Osteoblast (primary cell): ENCODE measurements around the gene TRAM2. TPM values are rescaled to one million over a fixed set of nuclear protein-coding genes. Genes with fewer than 3 reads are reported as not detected.

Source experiments
- DNase-seq: peaks from one replicate; pipeline ENCODE4 v3.0.0; 2011; ENCODE audit warnings: low spot score, mixed read lengths; ENCODE audit not compliant: insufficient read length; ENCODE audit errors: missing footprints
- H2AFZ ChIP-seq: 2 replicates; pipeline ENCODE4 v1.6.0; 2011; ENCODE audit warnings: mild to moderate bottlenecking, low read length
- H3K27ac ChIP-seq: 2 replicates; pipeline ENCODE4 v1.5.1; 2011; ENCODE audit warnings: mild to moderate bottlenecking, low read depth, low read length, moderate library complexity
- H3K27me3 ChIP-seq: 2 replicates; pipeline ENCODE4 v1.6.0; 2012; ENCODE audit warnings: mild to moderate bottlenecking, control low read depth, inconsistent platforms, low read length, moderate library complexity; ENCODE audit not compliant: insufficient read depth
- H3K36me3 ChIP-seq: 2 replicates; pipeline ENCODE4 v1.5.1; 2011; ENCODE audit warnings: mild to moderate bottlenecking, low read length, control low read depth, moderate library complexity; ENCODE audit not compliant: insufficient read depth
- H3K4me1 ChIP-seq: 2 replicates; pipeline ENCODE4 v1.5.1; 2011; ENCODE audit warnings: mild to moderate bottlenecking, low read length, control low read depth, moderate library complexity; ENCODE audit not compliant: insufficient read depth
- H3K4me2 ChIP-seq: 2 replicates; pipeline ENCODE4 v1.6.0; 2011; ENCODE audit warnings: mild to moderate bottlenecking, low read length; ENCODE audit not compliant: insufficient read depth
- H3K4me3 ChIP-seq: fragments of 200-600 bp; sonication (generic); 3 replicates; pipeline ENCODE4 v1.5.1; 2012; ENCODE audit warnings: mild to moderate bottlenecking, low read length, inconsistent platforms; ENCODE audit not compliant: insufficient read depth
- H3K79me2 ChIP-seq: 2 replicates; pipeline ENCODE4 v1.6.0; 2012; ENCODE audit warnings: mild to moderate bottlenecking, low read length, control low read depth, inconsistent platforms; ENCODE audit not compliant: insufficient read depth
- H3K9me3 ChIP-seq: 2 replicates; pipeline ENCODE4 v1.5.1; 2011; ENCODE audit warnings: low read depth, low read length, control low read depth
- H4K20me1 ChIP-seq: 2 replicates; pipeline ENCODE4 v1.6.0; 2012; ENCODE audit warnings: mild to moderate bottlenecking, low read length, control low read depth; ENCODE audit not compliant: insufficient read depth
- total RNA-seq: library from RNA; depleted of rRNA; stranded (reverse); fragments of >200 nt; gene quantifications from 2 replicates; pipeline ENCODE4 v1.2.3, GENCODE V29; 2012
- TF ChIP-seq, protein P1 (sequence below): IDR thresholded peaks from 2 replicates; pipeline ENCODE4 v1.5.1; 2011; ENCODE audit warnings: mild to moderate bottlenecking, low read depth, low read length, moderate library complexity; ENCODE audit errors: extremely low read depth

Gene TRAM2
- total RNA-seq, 1 donor, result 155 TPM

DNA sequence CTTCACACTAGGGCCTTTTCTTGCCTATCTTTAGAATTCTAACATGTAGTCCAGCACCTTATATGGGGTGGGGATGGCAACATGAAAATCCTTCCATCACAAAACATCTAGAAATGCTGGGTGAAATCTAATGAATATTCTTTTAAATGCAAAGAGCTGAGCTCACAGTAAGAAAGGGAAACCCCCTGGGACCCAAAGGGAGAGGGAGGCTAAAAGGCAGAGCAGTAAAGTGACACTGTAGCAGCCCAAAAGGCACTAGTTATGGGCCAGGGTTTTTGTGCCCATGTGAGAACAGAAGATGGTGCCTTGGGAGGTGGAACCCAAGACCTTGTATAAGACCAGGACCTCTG, 66.7 kb downstream of the TRAM2 start:
- Histone ChIP-seq H3K27ac (peak overlapping the region; percentile 94), H3K36me3 (peaks cover 85% of the 10 kb centered on the region), H3K4me2 (no peak overlapping the region)

DNA sequence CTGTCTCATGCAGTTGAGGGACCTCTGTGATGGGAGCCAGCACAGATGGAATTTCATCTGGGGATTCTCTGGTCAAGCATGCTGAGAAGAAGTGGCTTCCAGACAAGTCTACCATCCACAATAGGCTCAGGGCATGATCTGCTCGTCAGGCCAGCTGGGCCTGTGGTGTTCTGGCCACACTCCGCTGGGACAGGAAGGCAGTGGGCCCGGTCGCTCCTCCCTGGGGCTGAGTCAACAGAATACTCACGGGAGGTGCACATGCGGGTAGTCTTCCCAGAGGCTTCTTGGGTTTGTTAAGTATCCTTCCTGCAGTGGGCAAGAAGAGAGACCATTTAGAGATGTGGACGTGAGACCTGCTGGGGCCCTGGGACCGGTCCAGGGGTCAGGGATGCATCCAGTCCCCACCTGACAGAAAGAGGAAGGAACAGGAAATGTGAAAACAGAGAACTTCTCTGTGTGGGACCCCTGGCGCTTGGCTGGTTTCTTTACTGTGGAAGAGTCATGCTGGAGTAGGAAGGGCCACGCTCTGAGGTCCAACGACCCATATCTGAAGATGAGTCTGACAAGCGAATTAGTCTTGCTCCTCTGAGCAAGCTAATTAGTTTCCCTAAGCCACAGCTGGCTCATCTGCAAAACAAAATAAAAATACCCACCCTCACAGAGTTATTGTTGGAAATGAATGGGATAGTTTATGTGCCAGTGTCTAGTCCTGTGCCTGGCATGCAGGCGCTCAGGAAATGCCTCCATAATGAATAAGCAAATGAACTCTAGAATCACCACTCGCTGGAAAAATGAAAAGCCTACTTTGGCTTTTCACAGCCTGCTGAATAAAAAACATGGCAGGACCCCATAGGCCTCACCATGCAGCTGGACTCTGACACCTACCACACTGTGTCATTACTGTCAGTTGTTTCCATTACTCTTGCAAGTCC, 67.3 kb downstream of the TRAM2 start:
- TF ChIP-seq, protein P1, sequence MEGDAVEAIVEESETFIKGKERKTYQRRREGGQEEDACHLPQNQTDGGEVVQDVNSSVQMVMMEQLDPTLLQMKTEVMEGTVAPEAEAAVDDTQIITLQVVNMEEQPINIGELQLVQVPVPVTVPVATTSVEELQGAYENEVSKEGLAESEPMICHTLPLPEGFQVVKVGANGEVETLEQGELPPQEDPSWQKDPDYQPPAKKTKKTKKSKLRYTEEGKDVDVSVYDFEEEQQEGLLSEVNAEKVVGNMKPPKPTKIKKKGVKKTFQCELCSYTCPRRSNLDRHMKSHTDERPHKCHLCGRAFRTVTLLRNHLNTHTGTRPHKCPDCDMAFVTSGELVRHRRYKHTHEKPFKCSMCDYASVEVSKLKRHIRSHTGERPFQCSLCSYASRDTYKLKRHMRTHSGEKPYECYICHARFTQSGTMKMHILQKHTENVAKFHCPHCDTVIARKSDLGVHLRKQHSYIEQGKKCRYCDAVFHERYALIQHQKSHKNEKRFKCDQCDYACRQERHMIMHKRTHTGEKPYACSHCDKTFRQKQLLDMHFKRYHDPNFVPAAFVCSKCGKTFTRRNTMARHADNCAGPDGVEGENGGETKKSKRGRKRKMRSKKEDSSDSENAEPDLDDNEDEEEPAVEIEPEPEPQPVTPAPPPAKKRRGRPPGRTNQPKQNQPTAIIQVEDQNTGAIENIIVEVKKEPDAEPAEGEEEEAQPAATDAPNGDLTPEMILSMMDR, result no peak

More for the DNA sequence above, 66.7 kb downstream of the TRAM2 start:
- H3K79me2 ChIP-seq, result peaks cover 28% of the 10 kb centered on the region
- H3K9me3 ChIP-seq, result no peaks in the 10 kb centered on the region
- no peaks in the 10 kb centered on the region for H4K20me1 ChIP-seq
- no peaks in the 10 kb centered on the region for H3K27me3 ChIP-seq
- TF ChIP-seq, protein P1, result no peak
- H3K4me3 ChIP-seq, result no peak overlapping the region
- no peak for DNase-seq
- peaks cover 82% of the 10 kb centered on the region for H3K4me1 ChIP-seq
- H2AFZ ChIP-seq, result no peak overlapping the region

GRCh38 chr6:52508261-52508739, 68.6 kb downstream of the TRAM2 start:
- TF ChIP-seq, protein P1, result no peak
- H3K4me1 ChIP-seq, result peaks cover 81% of the 10 kb centered on the region
- no peak overlapping the region for H3K4me3 ChIP-seq
- H2AFZ ChIP-seq, result no peak overlapping the region
- no peak overlapping the region for H3K4me2 ChIP-seq
- H3K79me2 ChIP-seq, result peaks cover 30% of the 10 kb centered on the region
- no peaks in the 10 kb centered on the region for H3K9me3 ChIP-seq
- H4K20me1 ChIP-seq, result no peaks in the 10 kb centered on the region
- H3K36me3 ChIP-seq, result peaks cover 85% of the 10 kb centered on the region
- no peak for DNase-seq
- peak overlapping the region; percentile 94 for H3K27ac ChIP-seq
- H3K27me3 ChIP-seq, result no peaks in the 10 kb centered on the region

More for the DNA sequence above, 67.3 kb downstream of the TRAM2 start:
- peaks cover 85% of the 10 kb centered on the region for H3K36me3 ChIP-seq
- no peak overlapping the region for H2AFZ ChIP-seq
- peak; percentile 94 for DNase-seq
- H3K4me2 ChIP-seq, result no peak overlapping the region
- no peaks in the 10 kb centered on the region for H4K20me1 ChIP-seq
- no peak overlapping the region for H3K4me3 ChIP-seq
- peak overlapping the region; percentile 94 for H3K27ac ChIP-seq
- peaks cover 30% of the 10 kb centered on the region for H3K79me2 ChIP-seq
- H3K4me1 ChIP-seq, result peaks cover 81% of the 10 kb centered on the region
- no peaks in the 10 kb centered on the region for H3K27me3 ChIP-seq
- no peaks in the 10 kb centered on the region for H3K9me3 ChIP-seq

DNA sequence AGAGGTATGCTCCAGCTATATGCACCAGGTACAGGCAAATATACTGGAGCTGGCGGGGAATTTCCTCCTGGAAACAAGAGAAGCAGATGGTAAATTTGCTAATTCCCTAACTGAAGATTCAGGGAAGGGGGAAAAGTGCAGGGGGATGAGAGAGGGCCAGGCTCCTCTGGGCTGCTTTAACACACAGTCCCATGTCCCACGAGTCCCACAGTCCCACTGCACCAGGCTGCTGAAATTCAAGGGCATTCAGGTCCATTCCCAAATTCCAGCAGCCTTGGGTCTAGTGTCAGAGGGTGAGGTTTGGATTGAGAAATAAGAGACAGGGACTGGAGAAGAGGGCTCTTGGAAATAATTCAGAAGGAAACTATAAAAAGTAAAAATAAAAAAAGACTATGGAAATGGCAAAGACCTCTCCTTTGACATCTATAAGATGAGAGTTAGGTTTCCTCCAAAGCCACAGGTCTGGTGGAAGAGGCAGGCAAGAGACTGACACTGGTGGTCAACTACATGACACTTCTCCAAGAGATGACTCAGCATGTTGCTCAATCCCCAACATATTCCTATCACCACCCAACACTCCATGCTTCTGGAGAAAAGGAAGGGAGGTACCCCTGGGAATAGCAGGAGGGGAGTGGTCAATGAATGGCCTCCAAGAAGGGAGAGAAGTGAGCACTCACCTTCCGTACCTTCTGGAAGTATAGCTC, 69.2 kb downstream of the TRAM2 start:
- Histone ChIP-seq H2AFZ (no peak overlapping the region), H3K4me1 (peaks cover 75% of the 10 kb centered on the region), H3K27me3 (no peaks in the 10 kb centered on the region), H3K4me2 (no peak overlapping the region), H3K27ac (peak overlapping the region; percentile 94), H3K36me3 (peaks cover 87% of the 10 kb centered on the region), H4K20me1 (no peaks in the 10 kb centered on the region), H3K9me3 (no peaks in the 10 kb centered on the region), H3K79me2 (peaks cover 30% of the 10 kb centered on the region), H3K4me3 (no peak overlapping the region)
- peak; percentile 90 for DNase-seq
- TF ChIP-seq, protein P1, result no peak
